Natural killer cell (primary cell): ENCODE results near the gene MUSTN1. TPM values are rescaled to one million over a fixed set of nuclear protein-coding genes. Genes with fewer than 3 reads are reported as not detected.

Experiments used
- ATAC-seq, 3 donors: fragments of 150-1000 bp in 2 of 3; fragments of 200-7000 bp in 1 of 3; cut with Tn5 transposase; 1 replicate in 1 of 3; 2 replicates in 2 of 3; pipeline ENCODE4 v1.10.0; 2021; ENCODE audit warnings: mild to moderate bottlenecking in 2 of 3, moderate library complexity in 2 of 3
- DNase-seq, 2 donors: peaks; one replicate each; pipeline versions ENCODE4 v3.0.0 to v3.0.0-alpha.2; 2013 to 2021; ENCODE audit warnings: mixed read lengths in 1 of 2
- H3K27ac ChIP-seq: one replicate; pipeline ENCODE4 v1.5.1; 2013; ENCODE audit warnings: mild to moderate bottlenecking, low read length
- H3K27me3 ChIP-seq: one replicate; pipeline ENCODE4 v1.6.1; 2013; ENCODE audit warnings: low read length; ENCODE audit not compliant: control insufficient read depth, insufficient read depth
- H3K36me3 ChIP-seq: one replicate; pipeline ENCODE4 v1.6.1; 2013; ENCODE audit warnings: low read length; ENCODE audit not compliant: control insufficient read depth, insufficient read depth
- H3K4me1 ChIP-seq: one replicate; pipeline ENCODE4 v1.6.1; 2013; ENCODE audit warnings: low read length; ENCODE audit not compliant: control insufficient read depth, insufficient read depth
- H3K4me3 ChIP-seq: one replicate; pipeline ENCODE4 v1.5.1; 2013; ENCODE audit warnings: low read length
- H3K9me3 ChIP-seq: one replicate; pipeline ENCODE4 v1.6.1; 2013; ENCODE audit warnings: low read length; ENCODE audit not compliant: control insufficient read depth, insufficient read depth
- H3K27ac Mint-ChIP-seq, 2 donors: one replicate each; pipeline ENCODE4 v1.8.0; 2022; ENCODE audit warnings: mild to moderate bottlenecking in 2 of 2, mixed read lengths in 2 of 2, moderate library complexity in 1 of 2
- H3K27me3 Mint-ChIP-seq, 2 donors: one replicate each; pipeline ENCODE4 v1.8.0; 2022; ENCODE audit warnings: low read depth in 2 of 2, mixed read lengths in 2 of 2
- H3K36me3 Mint-ChIP-seq: one replicate; pipeline ENCODE4 v1.8.0; 2022; ENCODE audit warnings: mixed read lengths
- H3K4me1 Mint-ChIP-seq, 2 donors: one replicate each; pipeline ENCODE4 v1.8.0; 2022; ENCODE audit warnings: mixed read lengths in 2 of 2
- H3K4me3 Mint-ChIP-seq: one replicate; pipeline ENCODE4 v1.8.0; 2022; ENCODE audit warnings: mild to moderate bottlenecking, moderate library complexity, mixed read lengths
- H3K9me3 Mint-ChIP-seq, 2 donors: one replicate each; pipeline ENCODE4 v1.8.0; 2022; ENCODE audit warnings: mixed read lengths in 2 of 2
- WGBS: methylation state at CpG from one replicate; pipeline ENCODE4 v1.1.7; 2013; ENCODE audit warnings: missing lambda C conversion rate; ENCODE audit not compliant: insufficient coverage; 5-methylcytosine and 5-hydroxymethylcytosine counted together
- intact Hi-C: fragments of 100-400 bp; cut with micrococcal nuclease; formaldehyde crosslinking; loops from one replicate; pipeline ENCODE4 v1.14.2; 2022
- total RNA-seq, 4 donors: library from RNA; stranded (reverse); fragments of 120-200 nt in 1 of 4; gene quantifications; one replicate each; pipeline versions ENCODE4 v1.2.3 to v1.2.4, GENCODE V29; 2013 to 2022
- TF ChIP-seq, protein P1 (sequence below): fragments of 200-600 bp; IDR thresholded peaks from one replicate; pipeline ENCODE4 v1.8.0; 2022; ENCODE audit warnings: antibody characterized with exemption

Gene MUSTN1
- total RNA-seq, 3 donors from 2014 or later (not counting 1 experiment from before 2014, with no cell fraction given), result 5.3 to 7.7 (median 6.8) TPM

DNA sequence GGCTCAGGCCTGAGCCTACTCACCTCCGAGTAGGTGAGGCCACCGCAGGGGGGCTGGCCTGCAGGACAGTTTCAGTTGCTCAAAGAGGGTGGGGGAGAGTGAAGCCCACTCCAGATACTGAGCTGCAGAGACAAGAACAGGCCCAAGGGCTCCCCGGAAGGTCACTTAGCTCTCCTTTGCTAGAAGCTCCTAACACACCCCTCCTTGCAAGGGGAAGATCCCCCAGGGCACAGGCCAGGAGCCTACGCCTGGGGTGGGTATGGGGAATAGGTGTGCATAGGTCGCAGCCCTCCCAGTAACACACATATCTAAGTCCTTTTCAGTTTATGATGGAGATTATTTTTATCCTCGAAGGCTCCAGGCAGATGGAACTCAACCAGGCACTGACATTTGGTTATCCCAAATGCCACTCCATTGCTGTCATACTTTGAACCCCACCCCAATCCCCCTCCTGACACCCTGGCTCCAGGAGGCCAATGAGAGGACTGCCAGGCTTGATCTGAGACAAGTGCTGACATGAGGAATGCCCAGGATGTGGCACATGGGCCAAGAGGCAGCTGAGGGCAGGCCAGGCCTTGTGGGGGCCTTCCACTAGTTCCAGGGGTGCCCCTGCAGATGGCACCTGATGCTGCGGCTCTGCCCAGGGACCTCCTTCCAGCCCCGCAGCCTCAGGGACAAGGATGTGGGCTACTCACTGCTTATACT lies 1.1 kb upstream of the MUSTN1 start:
- no peak for DNase-seq
- whole genome bisulfite sequencing, result 79% methylated on average over 6 of the region's 8 CpGs

DNA sequence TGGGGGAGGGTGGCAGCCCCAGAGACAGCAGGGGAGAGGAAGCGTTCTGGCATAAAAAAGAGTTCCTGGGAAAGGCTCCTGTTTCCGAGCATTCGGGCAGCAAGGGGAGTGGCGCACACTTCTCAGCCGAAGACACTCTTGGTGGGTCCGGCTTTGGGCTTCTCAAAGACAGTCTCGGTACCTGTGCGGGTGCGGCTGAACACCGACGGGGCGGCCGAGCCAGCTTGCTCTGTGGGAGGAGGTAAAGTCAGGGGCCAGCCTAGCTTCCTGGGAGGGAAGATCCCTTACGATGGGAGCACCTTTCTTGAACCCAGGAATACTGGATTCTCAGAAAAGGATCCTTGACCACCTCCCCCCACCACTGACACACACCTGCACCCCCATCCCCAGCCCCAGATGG lies 1.6 kb downstream of the MUSTN1 start:
- no peak for DNase-seq
- 99% methylated on average over 14 of the region's 14 CpGs for WGBS
- TF ChIP-seq, protein P1, sequence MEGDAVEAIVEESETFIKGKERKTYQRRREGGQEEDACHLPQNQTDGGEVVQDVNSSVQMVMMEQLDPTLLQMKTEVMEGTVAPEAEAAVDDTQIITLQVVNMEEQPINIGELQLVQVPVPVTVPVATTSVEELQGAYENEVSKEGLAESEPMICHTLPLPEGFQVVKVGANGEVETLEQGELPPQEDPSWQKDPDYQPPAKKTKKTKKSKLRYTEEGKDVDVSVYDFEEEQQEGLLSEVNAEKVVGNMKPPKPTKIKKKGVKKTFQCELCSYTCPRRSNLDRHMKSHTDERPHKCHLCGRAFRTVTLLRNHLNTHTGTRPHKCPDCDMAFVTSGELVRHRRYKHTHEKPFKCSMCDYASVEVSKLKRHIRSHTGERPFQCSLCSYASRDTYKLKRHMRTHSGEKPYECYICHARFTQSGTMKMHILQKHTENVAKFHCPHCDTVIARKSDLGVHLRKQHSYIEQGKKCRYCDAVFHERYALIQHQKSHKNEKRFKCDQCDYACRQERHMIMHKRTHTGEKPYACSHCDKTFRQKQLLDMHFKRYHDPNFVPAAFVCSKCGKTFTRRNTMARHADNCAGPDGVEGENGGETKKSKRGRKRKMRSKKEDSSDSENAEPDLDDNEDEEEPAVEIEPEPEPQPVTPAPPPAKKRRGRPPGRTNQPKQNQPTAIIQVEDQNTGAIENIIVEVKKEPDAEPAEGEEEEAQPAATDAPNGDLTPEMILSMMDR, result no peak
- Mint-ChIP-seq H3K27ac (no peak overlapping the region), H3K4me3 (no peak overlapping the region), H3K4me1 (peaks cover 19 to 39% of the 10 kb centered on the region in 2 donors), H3K9me3 (no peaks in the 10 kb centered on the region), H3K27me3 (no peaks in the 10 kb centered on the region), H3K36me3 (no peaks in the 10 kb centered on the region)
- no peak overlapping the region for H3K27ac ChIP-seq
- intact Hi-C loops, result no loop called here
- H3K36me3 ChIP-seq, result peaks cover 6% of the 10 kb centered on the region
- no peaks in the 10 kb centered on the region for H3K9me3 ChIP-seq
- no peaks in the 10 kb centered on the region for H3K27me3 ChIP-seq
- no peak overlapping the region for H3K4me3 ChIP-seq
- peaks cover 26% of the 10 kb centered on the region for H3K4me1 ChIP-seq
- ATAC-seq, result no peak

More for the DNA sequence above, 1.1 kb upstream of the MUSTN1 start:
- intact Hi-C loops, result no loop called here
- TF ChIP-seq, protein P1, result no peak
- Mint-ChIP-seq H3K4me3 (no peak overlapping the region), H3K9me3 (no peaks in the 10 kb centered on the region), H3K27ac (peak overlapping the region; percentile 72 to 74), H3K4me1 (peaks cover 42 to 66% of the 10 kb centered on the region in 2 donors), H3K27me3 (no peaks in the 10 kb centered on the region), H3K36me3 (no peaks in the 10 kb centered on the region)
- Histone ChIP-seq H3K36me3 (peaks cover 6% of the 10 kb centered on the region), H3K4me3 (no peak overlapping the region), H3K4me1 (peaks cover 53% of the 10 kb centered on the region), H3K27me3 (no peaks in the 10 kb centered on the region), H3K27ac (peak overlapping the region; percentile 1), H3K9me3 (no peaks in the 10 kb centered on the region)
- ATAC-seq, result no peak

DNA sequence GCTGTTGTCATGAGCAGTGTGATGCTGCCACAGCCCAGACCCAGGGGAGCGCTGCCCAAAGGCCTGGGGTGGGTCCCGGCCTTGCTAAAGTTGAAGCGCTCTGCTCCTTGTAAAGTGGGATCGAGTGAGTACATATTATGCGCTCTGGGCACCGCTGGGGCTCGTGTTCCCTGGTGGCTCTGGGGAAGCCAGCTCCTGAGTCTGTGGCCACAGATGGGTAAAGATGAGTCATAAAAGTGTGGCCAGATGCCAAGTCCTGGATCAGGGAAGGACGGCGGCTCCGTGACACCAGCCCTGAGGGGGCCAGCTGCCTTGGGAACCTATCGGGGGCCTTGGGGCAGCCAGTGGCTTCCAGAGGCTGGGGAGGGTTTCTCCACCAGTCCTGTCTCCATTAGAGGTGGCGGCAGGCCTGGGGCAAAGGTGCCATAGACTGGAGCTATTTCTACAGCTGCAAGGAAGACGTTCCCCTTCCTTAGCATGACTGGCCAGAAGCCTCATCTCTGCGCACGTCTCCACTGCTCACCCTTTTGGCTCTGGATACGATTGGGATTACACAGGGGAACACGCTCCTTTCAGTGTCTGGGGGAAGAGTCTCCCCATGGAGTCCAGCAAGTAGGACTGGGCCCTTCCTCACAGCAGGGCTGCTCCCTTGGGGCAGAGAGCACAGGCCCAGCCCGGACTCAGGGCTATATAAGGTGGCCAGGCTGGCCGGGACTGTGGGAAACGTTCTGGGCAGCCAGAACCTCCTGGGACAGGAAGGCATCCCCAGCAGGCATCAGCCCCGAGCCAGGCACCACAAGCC lies 3.1 kb downstream of the MUSTN1 start:
- WGBS, result 80% methylated on average over 21 of the region's 21 CpGs
- H3K27me3 Mint-ChIP-seq, result no peaks in the 10 kb centered on the region
- no peaks in the 10 kb centered on the region for H3K36me3 Mint-ChIP-seq
- Histone ChIP-seq H3K9me3 (no peaks in the 10 kb centered on the region), H3K36me3 (peaks cover 6% of the 10 kb centered on the region), H3K4me1 (peaks cover 11% of the 10 kb centered on the region), H3K27ac (no peak overlapping the region), H3K27me3 (no peaks in the 10 kb centered on the region), H3K4me3 (no peak overlapping the region)
- peak overlapping the region in 1 of 2 donors; percentile 58 for H3K27ac Mint-ChIP-seq
- TF ChIP-seq, protein P1, result no peak
- H3K4me1 Mint-ChIP-seq, result peaks cover 5 to 24% of the 10 kb centered on the region in 2 donors
- DNase-seq, result no peak
- intact Hi-C loops, result no loop called here
- H3K9me3 Mint-ChIP-seq, result no peaks in the 10 kb centered on the region
- ATAC-seq, result no peak
- H3K4me3 Mint-ChIP-seq, result no peak overlapping the region
